Measurements from ENCODE around the gene MEI4.

MEI4 gene

DNA sequence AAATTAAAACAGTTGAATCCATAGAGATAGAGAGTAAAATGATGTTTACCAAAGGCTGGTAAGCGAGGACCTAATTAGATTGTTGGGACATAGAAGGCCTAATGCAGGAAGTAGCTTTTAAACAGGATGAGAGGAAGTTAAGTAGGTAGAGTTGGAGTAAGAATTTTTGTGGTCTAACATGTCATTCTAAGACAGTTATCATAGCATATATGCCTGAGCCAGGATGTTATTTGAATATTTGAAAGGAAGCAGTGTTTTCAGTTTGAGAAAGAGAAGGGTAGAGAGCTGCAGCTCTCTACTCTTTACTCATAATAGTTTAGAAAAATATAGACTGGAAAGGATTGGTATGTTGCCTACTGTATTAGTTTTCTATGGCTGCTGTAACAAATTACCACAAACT is 121.6 kb downstream of the MEI4 start:
- Histone ChIP-seq H3K4me1 (ENCODE audit: low read depth, poor library complexity, severe bottlenecking) (no peaks in the 10 kb centered on the region), H2AFZ (ENCODE audit: low read depth) (no peak overlapping the region), H3K4me3 (IDR thresholded peaks at IDR 0.05; ENCODE audit: insufficient read depth, low read depth, low read length) (no peak overlapping the region), H3K4me2 (no peak overlapping the region), H3K27ac (no peak overlapping the region), H3K9ac (no peak overlapping the region), H3K36me3 (ENCODE audit: insufficient read depth) (no peaks in the 10 kb centered on the region), H4K20me1 (ENCODE audit: insufficient read depth) (no peaks in the 10 kb centered on the region), H3K27me3 (ENCODE audit: insufficient read depth, low read depth) (no peaks in the 10 kb centered on the region), H3K79me2 (ENCODE audit: insufficient read depth, low read depth) (no peaks in the 10 kb centered on the region)
- TF ChIP-seq, protein P1, sequence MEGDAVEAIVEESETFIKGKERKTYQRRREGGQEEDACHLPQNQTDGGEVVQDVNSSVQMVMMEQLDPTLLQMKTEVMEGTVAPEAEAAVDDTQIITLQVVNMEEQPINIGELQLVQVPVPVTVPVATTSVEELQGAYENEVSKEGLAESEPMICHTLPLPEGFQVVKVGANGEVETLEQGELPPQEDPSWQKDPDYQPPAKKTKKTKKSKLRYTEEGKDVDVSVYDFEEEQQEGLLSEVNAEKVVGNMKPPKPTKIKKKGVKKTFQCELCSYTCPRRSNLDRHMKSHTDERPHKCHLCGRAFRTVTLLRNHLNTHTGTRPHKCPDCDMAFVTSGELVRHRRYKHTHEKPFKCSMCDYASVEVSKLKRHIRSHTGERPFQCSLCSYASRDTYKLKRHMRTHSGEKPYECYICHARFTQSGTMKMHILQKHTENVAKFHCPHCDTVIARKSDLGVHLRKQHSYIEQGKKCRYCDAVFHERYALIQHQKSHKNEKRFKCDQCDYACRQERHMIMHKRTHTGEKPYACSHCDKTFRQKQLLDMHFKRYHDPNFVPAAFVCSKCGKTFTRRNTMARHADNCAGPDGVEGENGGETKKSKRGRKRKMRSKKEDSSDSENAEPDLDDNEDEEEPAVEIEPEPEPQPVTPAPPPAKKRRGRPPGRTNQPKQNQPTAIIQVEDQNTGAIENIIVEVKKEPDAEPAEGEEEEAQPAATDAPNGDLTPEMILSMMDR (conservative IDR thresholded peaks at IDR 0.05; ENCODE audit: low read depth, low read length) = no peak

DNA sequence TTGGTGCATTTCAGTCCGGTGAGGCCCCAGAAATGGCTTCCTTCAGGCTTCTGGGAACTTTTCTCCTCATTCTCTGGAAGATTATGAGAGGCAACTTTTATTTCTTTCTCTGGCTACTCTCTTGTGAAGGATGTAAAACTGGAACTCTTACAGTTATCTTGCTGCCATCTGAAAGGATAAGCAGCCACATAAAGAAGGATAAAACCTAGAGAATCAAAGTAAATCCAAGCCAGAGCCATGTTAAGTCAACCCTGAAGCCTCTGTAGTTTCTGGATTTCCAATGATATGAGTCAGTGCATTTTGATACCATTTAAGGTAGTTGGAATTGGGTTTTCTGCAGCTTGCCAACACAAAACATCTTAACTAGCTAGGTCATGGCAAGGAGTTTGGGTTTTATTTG is 123.6 kb downstream of the MEI4 start:
- Histone ChIP-seq H3K4me2 (no peak overlapping the region), H3K27ac (no peak overlapping the region), H3K9ac (no peak overlapping the region), H2AFZ (ENCODE audit: low read depth) (no peak overlapping the region), H3K36me3 (ENCODE audit: insufficient read depth) (no peaks in the 10 kb centered on the region), H3K27me3 (ENCODE audit: insufficient read depth, low read depth) (no peaks in the 10 kb centered on the region), H4K20me1 (ENCODE audit: insufficient read depth) (no peaks in the 10 kb centered on the region), H3K79me2 (ENCODE audit: insufficient read depth, low read depth) (no peaks in the 10 kb centered on the region), H3K4me3 (IDR thresholded peaks at IDR 0.05; ENCODE audit: insufficient read depth, low read depth, low read length) (no peak overlapping the region), H3K4me1 (ENCODE audit: low read depth, poor library complexity, severe bottlenecking) (no peaks in the 10 kb centered on the region)
- TF ChIP-seq, protein P1 (conservative IDR thresholded peaks at IDR 0.05; ENCODE audit: low read depth, low read length) = no peak

DNA sequence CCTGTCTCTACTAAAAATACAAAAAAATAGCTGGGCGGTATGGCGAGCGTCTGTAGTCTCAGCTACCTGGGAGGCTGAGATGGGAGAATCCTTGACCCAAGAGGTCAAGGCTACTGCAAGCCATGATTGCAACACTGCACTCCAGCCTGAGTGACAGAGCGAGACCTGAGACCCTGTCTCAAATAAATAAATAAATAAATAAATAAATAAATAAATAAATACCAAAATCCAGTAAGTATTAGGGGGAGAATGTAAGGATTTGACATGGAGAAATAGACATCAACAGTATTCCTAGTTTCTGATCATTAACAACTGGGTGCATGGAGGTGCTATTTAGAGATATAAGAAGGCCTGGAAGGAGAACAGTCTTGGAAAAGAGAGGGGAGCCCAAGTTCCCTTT is 125.7 kb downstream of the MEI4 start:
- TF ChIP-seq, protein P1 (conservative IDR thresholded peaks at IDR 0.05; ENCODE audit: low read depth, low read length) = no peak
- Histone ChIP-seq H3K27me3 (ENCODE audit: insufficient read depth, low read depth) (no peaks in the 10 kb centered on the region), H3K79me2 (ENCODE audit: insufficient read depth, low read depth) (no peaks in the 10 kb centered on the region)

DNA sequence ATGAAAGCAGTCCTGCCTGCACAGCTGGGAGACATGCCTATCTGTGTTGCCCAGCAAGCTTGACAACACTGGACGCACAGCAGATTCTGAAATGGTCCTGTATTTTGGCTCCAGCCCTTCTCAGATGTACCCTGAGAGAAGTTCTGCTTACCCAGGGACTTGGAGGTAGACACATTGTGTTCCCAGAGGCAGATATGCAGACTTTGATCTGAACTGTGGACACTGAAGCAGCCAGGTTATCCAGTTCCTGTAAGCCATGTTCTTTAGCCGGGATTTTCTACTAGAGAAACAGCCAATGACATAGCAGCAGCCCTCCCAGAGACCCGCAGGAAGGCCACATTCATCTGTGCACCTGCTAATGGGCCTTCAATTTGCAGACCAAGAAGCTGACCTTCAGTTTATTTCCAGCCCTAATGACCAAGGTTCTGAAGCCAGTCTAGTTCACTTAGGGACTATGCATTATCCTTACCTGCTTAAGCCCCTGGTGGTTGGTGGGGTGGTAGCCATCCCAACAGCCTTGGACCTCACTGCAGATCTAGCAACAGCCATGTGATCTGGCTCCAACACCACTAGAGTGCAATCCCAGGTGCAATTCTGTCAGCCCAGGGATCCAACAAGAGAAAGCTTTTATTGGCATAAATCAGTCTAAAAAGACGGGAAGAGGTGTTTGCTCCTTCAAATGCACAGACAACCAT is 134.2 kb downstream of the MEI4 start:
- H3K4me3 ChIP-seq (IDR thresholded peaks at IDR 0.05; ENCODE audit: insufficient read depth, low read depth, low read length) = no peak overlapping the region
- no peaks in the 10 kb centered on the region for H3K4me1 ChIP-seq (ENCODE audit: low read depth, poor library complexity, severe bottlenecking)
- no peak overlapping the region for H3K4me2 ChIP-seq
- TF ChIP-seq, protein P1 (conservative IDR thresholded peaks at IDR 0.05; ENCODE audit: low read depth, low read length) = no peak
- H3K27me3 ChIP-seq (ENCODE audit: insufficient read depth, low read depth) = no peaks in the 10 kb centered on the region
- H2AFZ ChIP-seq (ENCODE audit: low read depth) = no peak overlapping the region
- H3K36me3 ChIP-seq (ENCODE audit: insufficient read depth) = no peaks in the 10 kb centered on the region
- no peak overlapping the region for H3K9ac ChIP-seq
- no peak overlapping the region for H3K27ac ChIP-seq
- no peaks in the 10 kb centered on the region for H4K20me1 ChIP-seq (ENCODE audit: insufficient read depth)
- no peaks in the 10 kb centered on the region for H3K79me2 ChIP-seq (ENCODE audit: insufficient read depth, low read depth)

More for the DNA sequence above, 125.7 kb downstream of the MEI4 start:
- Histone ChIP-seq H2AFZ (ENCODE audit: low read depth) (no peak overlapping the region), H3K27ac (no peak overlapping the region), H3K36me3 (ENCODE audit: insufficient read depth) (no peaks in the 10 kb centered on the region), H3K4me2 (no peak overlapping the region), H3K9ac (no peak overlapping the region), H3K4me3 (IDR thresholded peaks at IDR 0.05; ENCODE audit: insufficient read depth, low read depth, low read length) (no peak overlapping the region), H3K4me1 (ENCODE audit: low read depth, poor library complexity, severe bottlenecking) (no peaks in the 10 kb centered on the region), H4K20me1 (ENCODE audit: insufficient read depth) (no peaks in the 10 kb centered on the region)
